GM18498 (cell line): ENCODE measurements around the gene ABCA13.
"Not testable (repeated sequence)": the region's sequence is repeated elsewhere in the genome, so short reads cannot be mapped to it uniquely, and the experiment has no call there.

Experiments
- ATAC-seq: cut with Tn5 transposase; IDR thresholded peaks from one replicate; pipeline ENCODE4 v1.9.1; 2021; ENCODE audit warnings: mild to moderate bottlenecking, moderate library complexity; ENCODE audit not compliant: unreplicated experiment

The ABCA13 gene

DNA sequence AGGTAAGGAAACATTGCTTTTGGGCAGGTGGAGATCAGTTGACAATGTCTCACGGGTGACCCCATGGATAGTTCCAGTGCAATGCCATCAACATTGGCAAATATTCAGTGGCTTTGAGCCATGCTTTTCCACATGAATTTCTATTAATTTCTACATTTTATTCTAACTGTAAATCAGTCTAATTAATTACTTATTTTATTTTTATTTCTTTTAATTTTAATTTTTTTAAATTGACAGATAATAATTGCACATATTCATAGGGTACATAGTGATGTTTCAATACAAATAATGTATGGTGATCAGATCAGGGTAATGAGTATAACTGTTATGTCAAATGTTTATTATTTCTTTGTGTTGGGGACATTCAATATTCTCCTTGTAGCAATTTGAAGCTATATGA, 3.8 kb downstream of the ABCA13 start:
- ATAC-seq: no peak

DNA sequence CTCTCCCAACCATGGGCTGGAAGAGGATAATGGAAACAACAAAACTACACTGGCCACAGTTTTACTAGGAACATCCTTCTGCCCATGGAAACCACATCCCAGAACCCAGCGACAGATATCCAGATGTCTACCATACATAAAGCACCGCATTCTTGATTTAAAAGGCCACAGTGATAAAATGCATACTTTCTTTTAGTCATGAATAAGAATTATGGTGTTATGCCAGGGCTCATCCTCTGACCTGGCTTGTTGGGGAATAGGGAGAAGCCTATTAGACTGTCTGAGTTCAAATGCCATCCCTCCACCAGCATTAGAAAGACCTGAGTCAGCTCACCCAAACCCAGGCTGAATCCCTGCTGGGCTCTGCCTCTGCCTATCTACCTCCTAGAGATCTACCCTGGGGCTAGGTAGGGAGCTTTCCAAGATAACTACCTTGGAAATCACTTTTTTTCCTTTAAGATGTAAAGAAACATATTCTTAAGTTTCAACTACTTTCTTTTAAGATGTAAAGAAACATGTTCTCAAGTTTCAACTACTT, 5.2 kb downstream of the ABCA13 start:
- ATAC-seq: no peak

- no peak for ATAC-seq
These were observed 6.0 kb downstream of the ABCA13 start for GRCh38 chr7:48177271-48177670.

- ATAC-seq: no peak
These were observed 8.3 kb downstream of the ABCA13 start for GRCh38 chr7:48179496-48180030.

- no peak for ATAC-seq
These were observed 9.7 kb downstream of the ABCA13 start for GRCh38 chr7:48180981-48181380.

GRCh38 chr7:48182718-48183369, 11.6 kb downstream of the ABCA13 start:
- ATAC-seq: no peak

DNA sequence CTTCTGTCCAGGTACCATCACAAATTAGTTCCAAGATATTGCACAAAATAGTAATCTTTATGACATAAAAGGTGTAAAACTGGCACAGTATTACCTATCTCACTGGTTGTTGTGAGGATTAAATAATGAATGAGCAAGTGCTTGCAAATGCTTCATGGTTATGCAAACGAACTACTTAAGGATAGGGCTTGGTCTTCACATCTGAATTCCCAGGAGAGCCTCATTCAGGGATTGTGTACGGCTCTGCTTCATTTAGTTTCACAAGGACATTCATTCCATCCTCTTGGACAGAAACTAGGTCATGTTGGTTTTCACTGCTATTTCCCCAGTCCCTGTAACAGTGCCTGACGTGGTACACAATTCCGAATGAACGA, 12.1 kb downstream of the ABCA13 start:
- ATAC-seq: no peak

GRCh38 chr7:48183965-48184364, 12.7 kb downstream of the ABCA13 start:
- no peak for ATAC-seq

DNA sequence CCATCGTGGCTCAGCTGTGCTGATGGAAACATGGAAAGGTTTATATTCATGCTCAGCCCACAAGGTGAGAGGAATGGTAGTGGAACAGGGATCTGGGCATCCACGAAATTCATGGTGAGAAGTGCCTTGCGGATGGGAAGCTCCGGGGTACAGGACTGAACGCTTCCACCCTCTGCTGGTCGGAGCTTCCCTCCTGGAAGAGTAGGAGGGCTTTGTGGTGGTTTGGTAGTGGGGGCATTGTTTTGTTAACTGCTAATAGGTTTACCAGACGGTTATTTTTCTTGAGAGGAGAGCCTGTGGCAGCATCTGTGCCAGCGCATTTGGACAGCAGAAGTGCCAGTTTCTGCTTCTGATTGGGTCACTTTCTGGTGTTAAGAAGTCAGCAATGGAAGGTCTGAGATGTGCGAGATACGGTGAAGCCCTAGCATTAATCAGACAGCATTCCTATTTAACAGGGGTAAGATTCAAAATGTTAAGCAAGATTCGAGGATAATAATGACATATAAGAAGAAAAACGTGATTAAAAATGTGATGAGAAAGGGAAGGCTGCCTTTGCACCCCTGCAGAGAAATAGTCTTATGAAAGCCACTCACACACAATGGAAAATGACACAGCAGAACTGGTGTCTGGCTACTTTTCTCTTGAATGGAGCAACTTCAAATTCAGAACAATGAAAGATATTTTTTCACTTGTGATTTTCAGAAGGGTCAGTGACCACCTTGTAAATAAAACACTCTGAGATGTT, 17.7 kb downstream of the ABCA13 start:
- ATAC-seq: no peak

DNA sequence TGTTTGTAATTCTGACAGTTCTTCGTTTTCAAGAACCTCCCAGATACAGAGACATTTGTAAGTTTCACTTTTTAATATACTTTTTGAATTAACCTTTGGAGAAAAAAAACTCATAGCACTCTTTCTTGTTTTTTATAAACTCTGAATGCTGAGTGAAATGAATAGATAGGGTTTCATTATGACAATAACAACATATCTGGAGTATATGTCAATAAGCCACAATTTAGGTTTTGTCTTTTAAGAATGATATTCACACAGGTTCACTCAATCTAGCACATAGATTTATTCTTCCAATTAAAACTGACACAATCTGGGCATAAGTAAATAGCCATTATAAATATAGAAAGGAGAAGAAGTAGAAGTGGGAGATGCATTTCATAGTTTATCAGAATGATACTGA, 21.7 kb downstream of the ABCA13 start:
- no peak for ATAC-seq

- no peak for ATAC-seq
These were observed 22.2 kb downstream of the ABCA13 start for GRCh38 chr7:48193421-48193820.

DNA sequence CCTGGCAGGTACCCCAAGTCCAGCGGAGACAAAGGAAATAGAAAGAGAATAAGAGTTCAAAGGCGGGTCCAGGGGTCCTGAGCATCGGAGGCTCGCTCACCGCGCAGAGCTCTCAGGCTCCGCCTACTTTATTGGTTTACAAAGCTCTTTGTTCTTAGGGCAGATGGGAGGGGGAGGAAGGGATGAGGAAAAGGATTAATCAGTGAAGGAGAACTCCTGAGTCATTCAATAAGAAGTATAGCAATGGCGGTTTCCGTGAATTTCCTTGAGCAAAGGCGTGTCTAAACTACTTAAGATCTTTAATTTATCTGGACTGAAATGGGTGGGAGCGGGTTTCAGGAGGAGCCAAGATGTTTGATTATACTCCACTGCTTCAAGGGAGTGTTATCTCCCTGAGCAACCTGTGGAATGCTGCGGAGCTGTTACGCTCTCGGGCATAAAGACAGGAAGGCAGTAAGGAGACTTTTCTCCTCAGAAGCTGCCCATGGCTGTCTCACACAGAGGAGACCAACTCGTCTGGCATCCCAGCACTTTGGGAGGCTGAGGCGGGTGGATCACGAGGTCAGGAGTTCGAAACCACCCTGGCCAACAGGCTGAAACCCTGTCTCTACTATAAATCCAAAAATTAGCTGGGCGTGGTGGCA, 29.8 kb downstream of the ABCA13 start:
- not testable (repeated sequence) for ATAC-seq

DNA sequence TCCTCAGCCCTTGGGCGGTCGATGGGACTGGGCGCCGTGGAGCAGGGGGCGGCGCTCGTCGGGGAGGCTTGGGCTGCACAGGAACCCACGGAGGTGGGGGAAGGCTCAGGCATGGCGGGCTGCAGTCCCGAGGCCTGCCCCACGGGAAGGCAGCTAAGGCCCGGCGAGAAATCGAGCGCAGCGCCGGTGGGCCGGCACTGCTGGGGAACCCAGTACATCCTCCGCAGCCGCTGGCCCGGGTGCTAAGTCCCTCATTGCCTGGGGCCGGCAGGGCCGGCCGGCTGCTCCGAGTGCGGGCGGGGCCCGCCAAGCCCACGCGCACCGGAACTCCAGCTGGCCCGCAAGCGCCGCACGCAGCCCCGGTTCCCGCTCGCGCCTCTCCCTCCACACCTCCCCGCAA, 31.7 kb downstream of the ABCA13 start:
- ATAC-seq: not testable (repeated sequence)

- no peak for ATAC-seq
These were observed 36.0 kb downstream of the ABCA13 start for GRCh38 chr7:48207155-48207675.

GRCh38 chr7:48209004-48209600, 37.8 kb downstream of the ABCA13 start:
- ATAC-seq: no peak

DNA sequence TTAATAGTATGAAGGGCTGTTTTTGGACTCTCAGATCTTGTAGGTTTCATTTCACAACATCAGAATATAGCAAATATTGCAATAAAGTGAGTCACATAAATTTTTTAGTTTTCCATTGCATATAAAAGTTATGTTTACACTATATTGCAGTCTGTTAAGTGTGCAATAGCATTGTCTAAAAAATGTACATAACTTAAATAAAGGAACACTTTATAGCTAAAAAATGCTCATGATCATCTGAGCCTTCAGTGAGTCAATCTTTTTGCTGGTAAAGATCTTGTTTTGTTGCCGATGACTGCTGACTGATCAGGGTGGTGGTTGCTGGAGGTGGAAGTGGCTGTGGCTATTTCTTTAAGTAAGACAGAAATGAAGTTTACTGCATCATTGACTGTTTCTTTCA, 42.0 kb downstream of the ABCA13 start:
- ATAC-seq: no peak

- ATAC-seq: no peak
These were observed 46.0 kb downstream of the ABCA13 start for GRCh38 chr7:48217266-48217665.

- no peak for ATAC-seq
These were observed 46.5 kb downstream of the ABCA13 start for GRCh38 chr7:48217753-48218152.

DNA sequence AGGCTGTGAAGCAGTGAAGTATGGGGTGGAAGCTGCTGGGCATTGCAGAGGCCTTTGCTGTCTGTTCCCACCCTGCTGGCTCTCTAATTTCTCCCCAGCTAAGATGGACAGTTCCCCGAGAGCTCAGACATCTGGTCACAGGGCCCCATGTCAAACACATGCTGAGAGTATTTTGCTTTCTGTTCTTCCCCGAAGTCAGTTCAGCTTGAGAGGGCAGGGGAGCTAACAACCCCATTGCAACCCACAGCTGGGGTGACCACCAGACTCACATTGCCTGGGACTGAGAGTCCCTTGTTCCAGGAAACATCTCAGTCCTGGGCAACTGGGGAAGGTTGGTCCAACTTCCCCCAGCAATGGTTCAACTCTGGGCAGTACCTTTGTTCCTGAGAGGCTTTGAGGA, 52.8 kb downstream of the ABCA13 start:
- ATAC-seq: no peak

DNA sequence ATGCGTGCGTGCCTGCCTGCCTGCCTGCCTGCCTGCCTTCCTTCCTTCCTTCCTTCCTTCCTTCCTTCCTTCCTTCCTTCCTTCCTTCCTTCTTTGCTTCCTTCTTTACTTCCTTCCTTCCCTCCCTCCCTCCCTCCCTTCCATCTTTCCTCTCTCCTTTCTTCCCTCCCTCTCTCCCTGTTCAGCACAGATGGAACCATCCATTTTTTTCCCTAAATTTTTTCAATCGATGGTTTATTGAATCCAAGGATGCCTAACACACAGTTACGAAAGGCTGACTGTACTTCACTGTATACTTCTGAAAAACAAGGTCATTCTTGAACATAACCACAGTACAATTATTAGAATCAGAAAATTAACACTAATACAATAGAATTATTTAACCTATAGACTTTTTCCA, 53.8 kb downstream of the ABCA13 start:
- ATAC-seq: no peak

DNA sequence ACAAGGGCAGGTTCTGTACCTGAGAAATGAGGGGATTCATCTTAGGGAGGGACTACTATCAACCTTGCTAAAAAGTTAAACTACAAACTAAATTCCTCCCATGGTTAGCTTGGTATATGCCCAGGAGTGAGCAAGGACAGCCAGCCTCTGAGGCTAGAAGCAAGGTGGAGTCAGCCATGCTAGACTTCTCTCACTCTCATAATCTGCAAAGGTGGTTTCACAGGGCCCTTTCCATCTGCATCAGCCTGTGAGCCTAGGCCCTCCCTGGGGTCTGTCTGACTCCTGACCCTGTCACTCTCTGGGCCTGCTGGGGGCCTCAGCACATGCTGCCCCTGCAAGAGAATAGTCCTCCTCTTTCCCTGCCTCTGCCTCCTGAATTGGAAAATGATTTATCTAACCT, 66.1 kb downstream of the ABCA13 start:
- ATAC-seq: no peak
